HG03135 (cell line): ENCODE results near the gene MSH3.

ENCODE experiments used
- ATAC-seq: cut with Tn5 transposase; IDR thresholded peaks from one replicate; pipeline ENCODE4 v1.9.1; 2021; ENCODE audit warnings: mild to moderate bottlenecking, moderate library complexity; ENCODE audit not compliant: unreplicated experiment

MSH3 gene

GRCh38 chr5:80654391-80655230 lies at the start of gene MSH3, which contains the start of gene DHFR:
TSS of gene MSH3 (plus strand) at chr5:80654652. CDS start at chr5:80654728, 76 bp downstream.
TSS of gene DHFR (minus strand) at chr5:80654983. CDS start at chr5:80654489, 494 bp downstream.
- peak; percentile 39 for ATAC-seq

DNA sequence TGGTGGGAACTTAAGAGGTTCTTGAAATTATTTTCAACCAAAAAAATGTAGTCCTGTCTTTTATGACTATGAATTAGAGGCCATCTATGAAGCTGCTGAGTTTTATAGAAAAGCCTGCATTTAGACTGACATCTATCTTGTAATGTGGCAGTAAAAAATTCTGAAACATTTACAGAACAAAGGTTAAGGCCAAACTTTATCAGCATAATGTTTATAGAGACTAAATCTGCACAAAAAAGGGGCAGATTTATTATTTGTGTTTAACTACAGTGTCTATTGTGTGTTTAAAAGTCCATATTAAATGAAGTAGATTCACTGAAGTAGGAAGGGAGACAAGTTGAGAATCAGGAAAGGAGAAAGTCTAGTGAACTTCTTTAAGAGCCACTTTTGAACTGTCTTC lies 47.1 kb upstream of the MSH3 start:
- no peak for ATAC-seq

DNA sequence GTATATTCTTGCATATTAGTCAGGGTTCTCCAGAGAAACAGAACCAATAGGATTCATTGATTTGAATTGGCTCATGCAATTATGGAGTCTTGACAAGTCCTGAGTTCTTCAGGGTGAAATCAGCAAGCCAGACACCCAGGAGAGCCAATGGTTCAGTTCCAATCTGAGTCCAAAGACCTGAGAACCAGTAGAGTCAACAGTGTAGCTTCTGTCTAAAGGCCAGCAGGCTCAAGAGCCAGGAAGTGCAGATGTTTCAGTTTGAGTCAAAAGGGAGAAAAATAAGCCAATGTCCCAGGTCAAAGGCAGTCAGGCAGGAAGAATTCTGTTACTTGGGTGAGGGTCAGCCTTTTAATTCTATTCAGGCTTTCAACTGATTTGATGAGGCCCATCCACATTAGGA lies 46.6 kb upstream of the MSH3 start:
- no peak for ATAC-seq

GRCh38 chr5:80608731-80609130 lies 45.7 kb upstream of the MSH3 start:
- ATAC-seq: no peak

- ATAC-seq: no peak
Observed at GRCh38 chr5:80609692-80610091, 44.8 kb upstream of the MSH3 start.

DNA sequence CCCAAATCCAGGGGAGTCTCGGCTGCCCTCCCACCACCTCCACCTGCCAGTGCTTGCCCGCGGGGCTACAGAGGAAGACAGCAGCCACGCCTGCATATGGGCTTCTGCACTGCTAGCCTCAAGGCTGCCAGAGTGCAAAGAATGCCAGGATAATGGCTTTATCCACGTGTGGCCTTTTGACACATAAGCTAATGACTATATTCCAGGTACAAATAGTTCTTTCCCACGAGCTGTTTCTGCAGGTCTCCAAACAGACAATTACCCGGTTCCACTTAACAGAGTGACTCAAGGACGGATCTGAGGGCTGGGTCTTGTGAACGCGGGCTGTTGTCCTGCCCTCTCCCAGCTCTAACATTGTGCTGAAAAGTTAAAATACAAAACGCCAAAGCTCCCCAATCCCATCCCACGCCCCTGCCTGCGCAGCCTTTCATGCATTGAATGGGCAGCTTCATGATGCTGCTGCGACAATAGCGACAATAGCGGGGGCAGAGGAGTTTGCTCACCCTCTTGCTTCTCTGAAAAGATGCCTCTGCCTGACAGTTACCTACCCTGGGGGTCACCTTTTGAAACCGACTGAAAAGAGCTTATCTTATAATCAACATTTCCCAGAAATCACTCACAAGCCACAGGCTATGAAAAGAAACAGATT lies 39.1 kb upstream of the MSH3 start:
- ATAC-seq: no peak

- no peak for ATAC-seq
Observed at GRCh38 chr5:80618438-80618837, 36.0 kb upstream of the MSH3 start.

- ATAC-seq: no peak
Observed at GRCh38 chr5:80619086-80619485, 35.4 kb upstream of the MSH3 start.

- ATAC-seq: no peak
Observed at GRCh38 chr5:80620211-80620610, 34.2 kb upstream of the MSH3 start.

GRCh38 chr5:80622756-80623155 lies 31.7 kb upstream of the MSH3 start:
- ATAC-seq: no peak

DNA sequence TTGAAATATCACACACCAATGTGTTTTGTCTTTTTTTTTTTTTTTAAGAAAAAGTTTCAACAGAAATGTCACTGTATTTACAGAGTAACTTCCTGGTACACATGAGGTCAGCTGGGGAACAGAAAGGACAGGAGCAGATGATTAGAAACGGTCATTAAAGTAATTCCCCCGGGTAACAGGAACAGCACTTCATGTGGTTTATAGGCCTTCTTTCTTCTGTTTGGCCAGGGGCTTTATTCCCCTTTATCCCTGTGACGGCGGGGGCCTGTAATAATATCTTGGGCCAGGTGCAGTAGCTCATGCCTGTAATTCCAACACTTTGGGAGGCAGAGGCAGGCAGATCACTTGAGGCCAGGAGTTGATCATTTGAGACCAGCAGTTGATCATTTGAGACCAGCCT lies 30.5 kb upstream of the MSH3 start:
- no peak for ATAC-seq

GRCh38 chr5:80625230-80625629 lies 29.2 kb upstream of the MSH3 start:
- ATAC-seq: no peak

- ATAC-seq: no peak
Observed at GRCh38 chr5:80629281-80629680, 25.2 kb upstream of the MSH3 start.

DNA sequence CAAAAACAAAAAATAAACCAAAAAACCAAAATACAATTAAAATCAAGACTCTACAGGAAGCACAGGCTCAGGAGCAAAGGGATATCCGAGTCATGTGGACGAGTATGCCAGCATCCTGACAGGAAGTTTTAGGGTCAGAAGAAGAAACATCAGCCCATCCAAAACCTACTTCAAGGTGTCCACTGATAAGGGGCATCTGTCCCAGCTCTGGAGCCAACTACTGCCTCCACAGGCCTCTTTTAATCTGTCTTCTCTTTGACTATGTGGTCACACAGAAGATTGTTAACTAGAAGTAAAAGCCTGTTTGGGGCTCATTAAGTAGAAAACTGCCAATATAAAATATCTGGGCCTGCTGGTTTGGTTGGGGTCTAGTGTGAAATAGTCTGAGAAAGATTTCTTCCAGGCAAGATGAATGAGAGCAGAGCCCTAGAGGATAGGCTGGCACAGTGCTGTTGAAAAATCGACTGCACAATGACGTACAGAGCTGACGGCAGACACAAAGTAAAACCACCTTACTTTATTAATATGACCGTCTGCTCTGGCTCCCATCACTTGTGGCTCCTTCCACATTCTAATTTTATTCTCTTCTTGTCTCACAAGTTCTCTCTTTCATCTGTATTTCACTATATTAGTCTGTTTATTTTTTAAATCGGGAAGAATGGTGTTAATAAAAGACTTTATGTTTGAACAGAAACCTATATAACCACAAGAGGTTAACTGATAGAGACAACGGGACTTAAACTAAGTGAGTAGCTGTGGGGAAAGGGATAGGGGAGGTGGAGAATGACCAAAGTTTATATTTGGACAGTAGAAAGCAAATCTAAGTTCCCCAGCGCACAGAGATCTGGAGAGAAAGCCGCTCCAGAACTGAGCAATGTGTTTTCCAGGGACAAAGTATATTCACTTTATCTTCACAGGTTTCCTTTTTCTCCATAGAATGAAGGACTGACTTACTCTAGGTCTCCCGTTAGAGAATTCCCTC lies 22.9 kb upstream of the MSH3 start:
- no peak for ATAC-seq

- ATAC-seq: no peak
Observed at GRCh38 chr5:80632700-80633099, 21.8 kb upstream of the MSH3 start.

- ATAC-seq: no peak
Observed at GRCh38 chr5:80634193-80634592, 20.3 kb upstream of the MSH3 start.

DNA sequence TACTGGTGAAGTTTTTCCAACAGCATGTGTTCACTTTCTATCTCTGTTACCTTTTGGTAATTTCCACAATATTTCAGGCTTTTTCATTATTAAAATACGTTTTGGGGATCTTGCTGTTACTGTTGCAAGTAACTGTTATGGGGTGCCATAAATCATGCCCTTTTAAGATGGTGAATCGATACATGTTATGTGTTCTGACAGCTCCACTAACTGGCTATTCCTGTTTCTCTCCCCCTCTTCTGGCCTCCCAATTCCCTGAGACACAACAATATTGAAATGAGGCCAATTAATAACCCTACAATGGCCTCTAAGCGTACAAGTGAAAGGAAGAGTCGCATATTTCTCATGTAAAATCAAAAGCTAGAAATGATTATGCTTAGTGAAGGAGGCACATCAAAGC lies 13.1 kb upstream of the MSH3 start:
- no peak for ATAC-seq

- no peak for ATAC-seq
Observed at GRCh38 chr5:80644900-80645299, 9.6 kb upstream of the MSH3 start.

DNA sequence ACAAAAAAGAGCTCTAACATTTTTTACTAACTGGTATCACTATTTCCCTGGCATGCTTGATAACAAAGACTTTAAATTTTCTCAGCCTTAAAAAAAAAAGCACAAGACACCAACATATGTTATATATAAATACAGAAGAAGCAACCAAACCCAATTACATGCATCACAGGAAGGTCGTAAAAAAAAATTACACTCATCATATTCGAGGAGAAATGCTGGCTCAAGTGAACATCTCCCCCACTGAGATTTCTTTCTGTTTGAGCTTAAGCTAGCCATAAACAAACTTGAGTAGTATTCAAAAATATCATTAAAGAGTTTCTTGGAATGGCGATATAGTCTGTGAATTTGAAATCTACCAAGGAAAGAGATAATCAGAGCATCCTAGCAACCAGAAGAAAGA lies 7.5 kb upstream of the MSH3 start:
- no peak for ATAC-seq

DNA sequence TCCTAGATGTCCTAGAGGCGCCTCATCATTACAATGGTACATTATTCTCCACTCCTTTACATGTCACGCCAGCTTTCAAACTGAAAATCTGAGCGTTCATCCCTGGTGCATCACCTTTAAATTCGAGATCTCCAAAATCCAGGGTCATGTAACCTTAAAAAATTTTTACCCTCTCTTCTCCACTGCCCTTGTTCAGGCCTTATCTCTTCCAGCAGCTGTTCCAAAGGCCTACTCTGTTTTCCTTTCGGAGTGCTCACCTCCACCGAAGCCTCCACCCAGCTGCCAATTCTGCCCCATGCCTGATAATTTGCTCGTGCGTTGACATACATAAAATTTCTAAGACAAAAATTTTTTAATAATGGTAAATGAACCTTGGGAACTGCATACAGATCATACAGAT lies 950 bp upstream of the MSH3 start:
- no peak for ATAC-seq

DNA sequence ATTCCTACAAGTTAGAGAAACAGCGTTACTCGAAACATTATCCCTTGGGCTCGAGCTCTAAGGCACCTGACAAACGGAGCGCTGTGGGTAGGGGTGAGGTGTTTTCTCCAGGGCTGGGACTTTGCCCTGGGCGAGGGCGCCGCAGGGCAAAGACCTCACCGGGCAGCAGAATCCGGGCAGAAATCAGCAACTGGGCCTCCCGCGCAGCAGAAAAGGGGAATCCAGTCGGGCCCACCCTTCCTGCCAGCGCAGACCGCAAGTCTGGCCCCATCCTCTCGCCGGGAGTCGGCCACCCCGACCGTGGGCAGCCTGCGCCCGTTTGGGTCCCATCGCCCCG lies 430 bp upstream of the MSH3 start:
- no peak for ATAC-seq
